ENCODE results near the gene CCDC91. TPM values are rescaled to one million over a fixed set of nuclear protein-coding genes. Genes with fewer than 3 reads are reported as not detected.

CCDC91 gene
- total and polyA plus RNA-seq, 2 of the 4 experiments (the other 2 are of a cell fraction) = 8.6 to 14.7 TPM

GRCh38 chr12:28507033-28507432, 316.8 kb downstream of the CCDC91 start:
- BruUV-seq (replicated peaks) = no TSS peak
- Histone ChIP-seq H2AK9ac (replicated peaks; ENCODE audit: low read depth, low read length, poor library complexity) (no peak overlapping the region), H3K9me3 (ENCODE audit: control insufficient read depth, insufficient read depth, low read length) (no peaks in the 10 kb centered on the region), H4K5ac (ENCODE audit: low read depth, low read length) (peak overlapping the region; percentile 86), H3K9me1 (ENCODE audit: insufficient read depth, low read length) (0 out of 2 replicates have a peak, but pooled peaks cover 4% of the 10 kb centered on the region), H4K8ac (ENCODE audit: low read depth in 2 of 2, low read length in 2 of 2) (no peak overlapping the region), H3K27me3 (ENCODE audit: control insufficient read depth, insufficient read depth, low read length) (no peaks in the 10 kb centered on the region), H4K20me1 (ENCODE audit: insufficient read depth, low read length) (no peaks in the 10 kb centered on the region), H3K18ac (ENCODE audit: low read depth, low read length) (peak overlapping the region; percentile 97), H2BK15ac (ENCODE audit: low read depth, low read length) (peak overlapping the region; percentile 66; the same call in 2 of the 3 replicates), H3K14ac (replicated peaks; ENCODE audit: low read depth, low read length) (no peak overlapping the region), H3K56ac (ENCODE audit: extremely low read depth, insufficient read depth, low read length) (no peak overlapping the region), H3K36me3 (ENCODE audit: control insufficient read depth, insufficient read depth, low read length) (no peaks in the 10 kb centered on the region), H3K4ac (ENCODE audit: low read depth, low read length) (no peak overlapping the region; the same call in 1 of the 2 replicates), H3K79me1 (ENCODE audit: low read depth in 1 of 2, low read length in 2 of 2) (no peaks in the 10 kb centered on the region), H2AFZ (replicated peaks; ENCODE audit: low read length, poor library complexity) (no peak overlapping the region), H3K4me3 (ENCODE audit: insufficient read depth, low read depth, low read length) (no peak overlapping the region), H3K9ac (ENCODE audit: low read depth, low read length) (no peak overlapping the region), H2BK120ac (ENCODE audit: low read depth, low read length) (peak overlapping the region; percentile 31; the same call in 1 of the 2 replicates), H3K27ac (ENCODE audit: insufficient read depth, low read length) (peak overlapping the region; percentile 98; the same call in 1 of the 2 replicates), H3K4me2 (ENCODE audit: low read depth, low read length) (peak overlapping the region; percentile 80), H2BK20ac (ENCODE audit: low read depth, low read length) (0 out of 2 replicates have a peak overlapping the region, but pooled peaks have one; percentile 9), H3K4me1 (ENCODE audit: control insufficient read depth, insufficient read depth, low read length) (peaks cover 10% of the 10 kb centered on the region), H4K91ac (ENCODE audit: insufficient read depth, low read depth, low read length) (0 out of 2 replicates have a peak overlapping the region, but pooled peaks have one; percentile 13), H2BK5ac (ENCODE audit: low read depth, low read length, poor library complexity, severe bottlenecking) (peak overlapping the region; percentile 73), H3K23ac (ENCODE audit: low read depth, low read length) (no peak overlapping the region), H2AK5ac (ENCODE audit: low read depth, low read length) (no peak overlapping the region)
- peak; percentile 83 for ATAC-seq (ENCODE audit: low read depth)
- in situ Hi-C loops (cut with MboI; ENCODE audit: low sequenced_read_pairs) (no loop called here), intact Hi-C loops (cut with micrococcal nuclease) (no loop called here), dilution Hi-C loops (cut with HindIII; ENCODE audit: low sequenced_read_pairs, unreplicated experiment) (no loop called here)
- POLR2A ChIA-PET (ENCODE audit: unreplicated experiment) = no interaction called here
- DNase-seq = peak; percentile 70
- TF ChIP-seq MXI1 (IDR thresholded peaks at IDR 0.05; ENCODE audit: borderline replicate concordance, low read depth, low read length) (no peak), NFE2L2 (IDR thresholded peaks at IDR 0.05; ENCODE audit: low read depth, low read length) (no peak), CTCF (conservative IDR thresholded peaks at IDR 0.05; ENCODE audit: low read depth, low read length) (no peak), RAD21 (IDR thresholded peaks at IDR 0.05; ENCODE audit: low read length) (no peak)
- CTCF ChIA-PET = interaction anchor here (1.5 kb wide), 1 partner anchor 11 kb away, joined by 3 read pairs; no protein-coding TSS in a partner anchor

All from IMR-90 (cell line).